Hematopoietic multipotent progenitor cell treated with erythropoietin and hydrocortisone succinate and interleukin-3 and kit ligand, for 17 days (in vitro differentiated cells): ENCODE data around the gene PDF.

Experiments used
- DNase-seq: peaks from one replicate; pipeline ENCODE4 v3.0.0-alpha.2; 2015; ENCODE audit warnings: low spot score

Gene PDF

GRCh38 chr16:69339289-69340094 lies 9.1 kb upstream of the PDF start, which contains the start of the genes COG8 and NIP7:
Gene COG8 (minus strand): TSS chr16:69339564. CDS start chr16:69339552, 12 bp downstream.
Gene NIP7 (plus strand): TSS chr16:69339772. CDS start chr16:69339830, 58 bp downstream.
- DNase-seq: peak; percentile 96

- DNase-seq: no peak
Observed at GRCh38 chr16:69338557-69339288, 8.3 kb upstream of the PDF start.

GRCh38 chr16:69334696-69335095 lies 4.3 kb upstream of the PDF start:
- no peak for DNase-seq

GRCh38 chr16:69329369-69330285 lies 761 bp downstream of the PDF start:
- no peak for DNase-seq

GRCh38 chr16:69328854-69329316 lies 1.5 kb downstream of the PDF start:
- no peak for DNase-seq

- DNase-seq: no peak
Observed at GRCh38 chr16:69327585-69328310, 2.6 kb downstream of the PDF start.

- no peak for DNase-seq
Observed at GRCh38 chr16:69326172-69326873, 4.1 kb downstream of the PDF start.

GRCh38 chr16:69325784-69326171 lies 4.6 kb downstream of the PDF start:
- no peak for DNase-seq

GRCh38 chr16:69324585-69325253 lies 5.7 kb downstream of the PDF start:
- DNase-seq: no peak

- DNase-seq: no peak
Observed at GRCh38 chr16:69324013-69324531, 6.3 kb downstream of the PDF start.

- no peak for DNase-seq
Observed at GRCh38 chr16:69323415-69323814, 7.0 kb downstream of the PDF start.

- DNase-seq: no peak
Observed at GRCh38 chr16:69322343-69322742, 8.0 kb downstream of the PDF start.

- DNase-seq: no peak
Observed at GRCh38 chr16:69321080-69321479, 9.3 kb downstream of the PDF start.

GRCh38 chr16:69320740-69321073 lies 9.7 kb downstream of the PDF start:
- no peak for DNase-seq

- no peak for DNase-seq
Observed at GRCh38 chr16:69319826-69320739, 10.3 kb downstream of the PDF start.

GRCh38 chr16:69319381-69319780 lies 11.0 kb downstream of the PDF start:
- no peak for DNase-seq

GRCh38 chr16:69318911-69319289 lies 11.5 kb downstream of the PDF start:
- DNase-seq: no peak

GRCh38 chr16:69318177-69318910 lies 12.0 kb downstream of the PDF start:
- no peak for DNase-seq
